Measurements from ENCODE around the gene SH3BGRL3.

DNA sequence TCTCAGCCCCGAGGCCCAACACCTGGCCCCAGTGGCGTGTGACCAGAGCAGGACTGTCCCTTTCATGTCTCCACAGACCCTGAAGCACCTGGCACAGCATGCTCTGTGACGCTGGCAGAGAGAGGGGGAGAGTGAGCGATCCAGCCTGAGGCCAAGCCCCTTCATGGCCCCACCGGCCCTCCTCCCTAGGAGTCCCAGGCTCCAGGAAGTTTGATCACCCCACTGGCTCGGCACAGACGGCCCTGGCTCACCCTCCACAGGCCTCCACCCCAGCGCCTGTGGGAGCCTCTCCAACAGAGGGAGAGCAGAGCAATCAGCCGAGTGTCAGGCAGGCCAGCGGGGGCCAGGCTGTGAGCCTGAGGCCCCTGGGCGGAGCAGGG is 11.0 kb downstream of the SH3BGRL3 start:
- TF ChIP-seq ZNF800 (CRISPR knock-in tag; IDR thresholded peaks at IDR 0.05) (no peak), ZBTB34 (CRISPR knock-in tag; IDR thresholded peaks at IDR 0.05) (no peak), REST (IDR thresholded peaks at IDR 0.05; ENCODE audit: borderline replicate concordance in 1 of 2, low read depth in 1 of 2, low read length in 2 of 2) (no peak), ZNF317 (CRISPR knock-in tag; IDR thresholded peaks at IDR 0.05) (no peak), GABPA (IDR thresholded peaks at IDR 0.05; ENCODE audit: low read depth, low read length) (no peak), GABPA (CRISPR knock-in tag; IDR thresholded peaks at IDR 0.05; ENCODE audit: low read depth) (no peak), REXO4 (CRISPR knock-in tag; IDR thresholded peaks at IDR 0.05; ENCODE audit: borderline replicate concordance) (no peak)
